HTERT RPE-1 (cell line): ENCODE measurements around the gene VPS33B.

Experiments used
- in situ Hi-C: fragments of 300-500 bp; cut with MboI; formaldehyde crosslinking; loops from 4 replicates; pipeline ENCODE4 v1.14.3; 2020; ENCODE audit warnings: low sequenced_read_pairs

VPS33B gene

DNA sequence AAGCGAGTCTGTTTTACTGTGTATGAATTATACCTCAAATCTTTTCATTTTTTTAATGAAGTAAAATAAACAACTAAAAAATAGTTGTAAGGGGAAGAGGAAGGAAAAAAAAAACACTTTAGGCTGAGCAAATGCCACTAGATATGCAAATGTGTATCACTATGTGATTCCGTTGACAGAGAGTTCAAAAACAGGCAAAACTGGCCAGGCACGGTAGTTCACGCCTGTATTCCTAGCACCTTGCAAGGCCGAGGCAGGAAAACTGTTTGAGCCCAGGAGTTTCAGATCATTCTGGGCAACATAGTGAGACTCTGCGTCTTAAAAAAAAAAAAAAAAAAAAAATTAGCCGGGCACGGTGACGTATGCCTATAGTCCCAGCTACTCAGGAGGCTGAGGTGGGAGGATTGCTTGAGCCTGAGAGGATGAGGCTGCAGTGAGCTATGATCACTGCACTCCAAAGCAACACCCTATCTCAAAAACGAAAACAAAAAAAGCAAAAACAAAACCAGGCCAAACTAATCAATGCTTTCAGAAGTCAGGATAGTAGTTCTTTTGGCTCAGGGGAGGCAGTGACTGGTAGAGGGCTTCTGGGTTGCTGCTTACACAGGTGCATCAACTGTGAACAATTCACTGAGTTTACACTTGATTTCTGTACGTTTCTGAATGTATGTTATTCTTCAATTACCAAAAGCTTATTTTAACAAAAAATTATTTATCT is 35.4 kb downstream of the VPS33B start:
- in situ Hi-C loops, result no loop called here

DNA sequence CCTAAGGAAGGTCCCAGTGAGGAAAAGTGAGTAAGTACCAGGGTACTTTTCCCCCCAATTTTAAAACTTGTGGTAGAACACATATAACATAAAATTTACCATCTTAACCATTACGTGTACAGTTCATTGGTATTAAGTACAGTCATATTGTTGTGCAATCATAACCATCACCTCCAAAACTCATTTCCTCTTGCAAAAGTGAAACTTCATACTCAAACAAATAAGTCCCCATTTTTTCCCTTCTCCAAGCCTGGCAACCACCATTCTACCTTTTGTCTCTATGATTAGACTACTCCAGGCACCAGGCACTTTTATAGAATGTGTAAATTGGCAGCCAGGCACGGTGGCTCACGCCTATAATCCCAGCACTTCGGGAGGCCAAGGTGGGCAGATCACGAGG is 40.3 kb downstream of the VPS33B start:
- in situ Hi-C loops, result no loop called here

GRCh38 chr15:90981681-90982080 is 40.7 kb downstream of the VPS33B start:
- in situ Hi-C loops, result no loop called here

- in situ Hi-C loops, result no loop called here
Observed at GRCh38 chr15:90979582-90979981, 42.8 kb downstream of the VPS33B start.

DNA sequence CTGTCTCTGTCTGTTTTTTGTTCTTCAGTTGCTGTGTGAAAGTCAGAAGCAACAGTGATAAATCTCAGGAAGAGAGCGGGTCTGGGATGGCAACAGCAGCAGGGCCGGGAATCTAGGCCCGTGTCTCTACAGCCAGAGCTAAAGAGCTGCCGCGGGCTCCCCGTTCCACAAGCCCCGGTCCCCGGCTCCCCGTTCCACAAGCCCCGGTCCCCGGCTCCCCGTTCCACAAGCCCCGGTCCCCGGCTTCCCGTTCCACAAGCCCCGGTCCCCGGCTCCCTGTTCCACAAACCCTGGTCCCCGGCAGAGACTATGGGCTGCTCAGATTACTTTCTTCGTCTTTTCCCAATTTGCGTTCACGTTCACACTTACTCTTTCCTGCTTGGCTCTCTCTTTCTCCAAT is 48.2 kb downstream of the VPS33B start:
- in situ Hi-C loops, result no loop called here

DNA sequence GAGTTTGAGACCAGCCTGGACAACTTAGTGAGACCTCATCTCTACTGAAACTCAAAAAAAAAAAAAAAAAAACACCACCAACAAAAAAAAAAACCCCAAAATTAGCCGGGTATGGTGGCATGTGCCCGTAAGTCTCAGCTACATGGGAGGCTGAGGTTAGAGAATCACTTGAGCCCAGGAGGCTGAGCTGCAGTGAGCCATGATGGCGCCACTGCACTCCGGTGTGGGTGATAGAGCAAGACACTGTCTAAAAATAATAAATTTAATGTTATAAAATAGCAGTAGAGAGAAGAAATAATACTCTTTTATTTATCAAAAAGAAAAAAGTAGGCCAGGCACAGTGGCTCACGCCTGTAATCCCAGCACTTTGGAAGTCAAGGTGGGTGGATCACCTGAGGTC is 50.3 kb downstream of the VPS33B start:
- in situ Hi-C loops, result no loop called here

GRCh38 chr15:90970274-90970673 is 52.1 kb downstream of the VPS33B start:
- in situ Hi-C loops, result no loop called here

DNA sequence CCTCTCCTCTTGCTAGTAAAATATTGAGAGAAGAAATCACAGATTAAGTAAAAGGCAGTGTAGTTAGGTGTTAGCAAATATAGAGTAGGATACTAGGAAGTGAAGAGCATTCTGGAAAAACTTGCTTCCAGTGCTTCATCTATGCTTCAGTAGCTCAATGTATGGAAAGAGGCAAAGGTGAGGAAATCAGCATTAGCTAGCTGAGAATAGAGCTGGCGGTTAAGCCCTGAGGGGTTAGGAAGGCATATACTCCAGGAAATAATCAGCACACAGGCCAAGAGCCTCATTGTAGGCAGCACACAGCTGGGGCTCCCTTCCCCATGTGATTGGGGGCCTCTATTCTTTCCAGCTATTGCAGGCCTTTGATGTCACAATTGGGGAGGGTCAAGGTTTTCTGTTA is 54.0 kb downstream of the VPS33B start:
- in situ Hi-C loops, result no loop called here

GRCh38 chr15:90967206-90967605 is 55.2 kb downstream of the VPS33B start:
- in situ Hi-C loops, result no loop called here

- in situ Hi-C loops, result no loop called here
Observed at GRCh38 chr15:90966262-90966661, 56.1 kb downstream of the VPS33B start.

GRCh38 chr15:90962021-90962420 is 60.4 kb downstream of the VPS33B start:
- in situ Hi-C loops, result no loop called here

DNA sequence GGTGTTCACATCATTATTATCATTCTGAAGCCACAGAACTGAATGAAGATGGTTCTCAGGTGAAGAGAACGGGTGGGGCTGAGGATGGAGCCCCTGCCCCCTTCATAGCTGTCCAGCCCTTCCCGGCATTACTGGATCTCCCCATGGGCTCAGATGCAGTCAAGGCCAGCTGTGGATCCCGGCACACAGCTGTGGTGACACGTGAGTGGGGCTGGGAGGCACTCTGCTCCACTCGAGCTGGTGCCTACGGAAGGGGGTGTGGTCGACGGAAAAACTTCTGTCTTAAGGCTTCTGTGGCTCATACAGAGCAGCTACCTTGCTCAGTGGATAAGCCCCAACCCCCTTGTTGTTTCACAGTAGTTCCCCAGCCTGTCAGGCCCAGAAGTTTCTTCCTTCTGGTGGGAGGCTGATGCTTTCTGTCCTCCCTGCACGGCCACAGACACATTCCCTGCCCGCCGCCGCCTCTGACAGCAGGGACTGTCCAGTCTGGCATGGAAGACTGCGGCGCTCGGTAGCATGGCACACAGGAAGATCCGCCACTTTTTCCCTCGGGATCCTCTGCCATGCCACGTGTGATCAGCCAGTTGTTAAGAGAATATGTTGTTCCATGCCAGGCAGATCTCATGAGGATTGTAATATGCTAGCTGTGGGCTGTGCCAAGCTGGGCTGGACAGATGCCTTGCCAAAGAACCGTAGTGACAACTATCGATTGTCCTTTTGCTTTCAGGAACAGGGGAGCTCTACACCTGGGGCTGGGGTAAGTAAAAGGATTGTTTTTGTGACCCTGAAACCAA is 61.9 kb downstream of the VPS33B start:
- in situ Hi-C loops, result no loop called here

GRCh38 chr15:90959894-90960293 is 62.5 kb downstream of the VPS33B start:
- in situ Hi-C loops, result no loop called here

- in situ Hi-C loops, result no loop called here
Observed at GRCh38 chr15:90959028-90959595, 63.3 kb downstream of the VPS33B start.

GRCh38 chr15:90957791-90958190 is 64.6 kb downstream of the VPS33B start:
- in situ Hi-C loops, result no loop called here

GRCh38 chr15:90957031-90957790 is 65.2 kb downstream of the VPS33B start:
- in situ Hi-C loops, result no loop called here

DNA sequence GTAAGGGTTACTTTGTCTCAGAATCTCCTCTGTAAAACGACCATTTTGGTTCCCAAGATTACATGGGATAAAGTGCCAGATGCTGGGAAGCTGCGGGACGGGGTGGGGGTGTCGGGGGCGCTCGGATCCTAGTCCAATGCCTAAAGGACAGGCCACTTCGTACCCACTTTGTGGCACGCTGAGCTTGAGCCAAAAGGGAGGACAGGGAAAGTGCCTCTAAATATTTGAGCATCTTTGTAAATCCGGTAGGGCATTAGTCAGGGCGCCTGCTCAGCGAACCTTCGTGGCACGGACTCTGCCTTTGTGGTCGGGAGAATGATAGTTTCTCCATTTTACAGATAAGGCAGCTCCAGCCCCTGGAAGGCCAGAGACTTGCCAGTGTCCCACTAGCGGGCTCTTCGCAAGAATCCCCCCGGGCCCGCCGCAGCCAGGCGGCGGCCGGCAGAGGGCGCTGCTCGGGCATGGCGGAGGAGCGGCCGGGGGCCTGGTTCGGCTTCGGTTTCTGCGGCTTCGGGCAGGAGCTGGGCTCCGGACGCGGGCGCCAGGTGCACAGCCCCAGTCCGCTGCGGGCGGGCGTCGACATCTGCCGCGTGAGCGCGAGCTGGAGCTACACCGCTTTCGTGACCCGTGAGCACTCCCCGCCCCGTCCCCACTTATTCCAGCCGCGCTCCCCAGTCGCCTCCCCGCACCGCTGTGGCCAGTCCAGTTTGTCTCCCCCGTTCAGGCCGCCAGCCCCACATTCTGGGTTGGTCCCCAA is 65.9 kb downstream of the VPS33B start:
- in situ Hi-C loops, result no loop called here

DNA sequence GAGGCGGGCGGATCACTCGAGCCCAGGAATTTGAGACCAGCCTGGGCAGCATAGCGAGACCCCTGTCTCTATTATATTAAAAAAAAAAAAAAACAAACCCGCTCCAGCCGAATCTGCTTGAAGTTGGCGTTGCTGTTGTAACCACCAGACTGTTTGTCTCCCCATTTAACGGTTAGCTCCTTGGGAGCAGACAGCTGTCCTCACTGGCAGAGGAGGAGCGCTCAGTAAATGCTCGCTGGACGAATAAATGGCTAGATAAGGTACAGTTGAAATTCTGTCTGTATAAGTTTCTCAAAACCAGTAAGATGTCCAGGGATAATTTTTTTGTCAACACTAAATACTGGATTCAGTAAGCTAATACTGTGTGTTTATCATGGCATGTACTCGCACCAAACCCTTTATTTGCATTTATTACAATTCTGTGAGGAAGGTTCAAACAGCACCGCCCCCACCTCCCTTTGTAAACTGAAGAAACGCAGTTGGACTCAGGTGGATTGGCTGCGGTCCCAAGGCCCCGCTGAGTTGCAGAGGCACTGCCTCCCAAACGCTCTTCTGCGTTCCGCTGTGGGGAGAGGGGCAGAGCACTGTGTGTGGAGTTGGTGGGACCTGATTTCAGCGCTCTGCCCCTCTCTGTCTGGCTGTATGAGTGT is 66.6 kb downstream of the VPS33B start:
- in situ Hi-C loops, result no loop called here

DNA sequence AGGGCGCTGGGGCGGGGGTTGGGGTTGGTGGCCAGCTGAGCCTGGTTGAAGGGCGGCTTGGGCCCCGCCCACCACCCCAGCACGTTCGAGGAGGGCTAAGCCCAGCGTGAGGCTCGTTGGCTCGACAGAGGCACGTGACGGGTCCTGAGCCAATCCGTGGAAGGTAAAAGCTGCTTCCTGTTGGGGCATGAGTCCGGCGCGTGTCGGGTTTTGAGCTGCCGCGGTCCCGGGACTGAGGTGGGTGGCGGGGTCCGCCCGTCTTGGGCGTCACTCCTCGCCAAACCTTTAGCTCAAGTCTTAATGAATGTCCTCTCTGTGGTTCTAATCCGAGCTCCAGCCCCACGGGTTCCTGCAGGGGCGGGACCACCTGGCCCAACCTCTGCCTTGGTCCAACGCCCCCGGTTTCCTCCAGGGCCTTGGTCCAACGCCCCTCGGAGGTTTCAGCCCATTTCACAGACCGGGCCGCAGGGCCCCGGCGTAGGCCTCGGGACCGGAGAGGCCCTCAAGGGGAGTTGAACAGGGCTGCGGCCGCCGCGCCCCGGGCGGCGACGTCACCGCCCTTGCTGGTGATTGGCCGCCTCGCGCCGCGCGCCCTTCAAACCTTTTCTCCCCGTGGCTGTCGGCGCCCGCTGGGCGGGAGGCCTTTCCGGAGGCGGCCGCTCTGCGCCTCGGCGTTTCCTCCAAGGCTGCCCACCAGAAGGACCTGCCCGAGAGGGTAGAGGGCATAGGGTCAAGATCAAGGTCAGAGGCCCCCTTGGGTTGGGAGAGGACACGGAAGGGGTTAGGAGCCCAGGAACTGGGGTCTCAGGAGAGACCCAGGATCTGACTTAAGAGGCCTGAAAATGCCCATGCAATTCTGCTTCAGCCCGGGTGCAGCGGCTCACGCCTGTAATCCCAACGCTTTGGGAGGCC is 67.4 kb downstream of the VPS33B start, which contains the start of gene RCCD1:
Gene RCCD1 (plus strand): TSS at position 173 of the 912 bp plus-strand sequence. CDS start 1,851 bp downstream, outside the sequence.
- in situ Hi-C loops, result no loop called here
